Measurements from ENCODE around the gene MMAB. TPM values are rescaled to one million over a fixed set of nuclear protein-coding genes. Genes with fewer than 3 reads are reported as not detected.

Gene MMAB
- total and polyA plus RNA-seq, 2 of the 13 experiments (the other 11 are each of a cell fraction or from before 2014, with no cell fraction given), result 26.1 to 77.3 TPM

- TF ChIP-seq ARHGAP35 (CRISPR knock-in tag; IDR thresholded peaks at IDR 0.05; ENCODE audit: borderline replicate concordance), result no peak
- 0 out of 2 replicates have a peak, but pooled peaks have one; percentile 47 for TF ChIP-seq MTA1 (CRISPR knock-in tag; IDR thresholded peaks at IDR 0.05; ENCODE audit: borderline replicate concordance)
- TF ChIP-seq PLSCR1 (CRISPR knock-in tag; IDR thresholded peaks at IDR 0.05; ENCODE audit: borderline replicate concordance), result no peak
- TF ChIP-seq PREB (CRISPR knock-in tag; IDR thresholded peaks at IDR 0.05), result no peak
- TF ChIP-seq NR0B2 (CRISPR knock-in tag; IDR thresholded peaks at IDR 0.05), result no peak
- TF ChIP-seq ZUFSP (CRISPR knock-in tag; IDR thresholded peaks at IDR 0.05; ENCODE audit: borderline replicate concordance), result no peak
- TF ChIP-seq RARG (CRISPR knock-in tag; IDR thresholded peaks at IDR 0.05; ENCODE audit: low read depth), result no peak
- TF ChIP-seq ZNF816 (CRISPR knock-in tag; IDR thresholded peaks at IDR 0.05; ENCODE audit: borderline replicate concordance), result no peak
- TF ChIP-seq ZNF280D (CRISPR knock-in tag; IDR thresholded peaks at IDR 0.05), result no peak
- TF ChIP-seq TFE3 (CRISPR knock-in tag; IDR thresholded peaks at IDR 0.05), result no peak
- no peak for TF ChIP-seq SP4 (CRISPR knock-in tag; IDR thresholded peaks at IDR 0.05)
- peak; percentile 18; the same call in 1 of the 2 replicates for TF ChIP-seq SALL1 (CRISPR knock-in tag; IDR thresholded peaks at IDR 0.05)
- TF ChIP-seq SMAD1 (CRISPR knock-in tag; IDR thresholded peaks at IDR 0.05; ENCODE audit: borderline replicate concordance, low read depth), result 0 out of 2 replicates have a peak, but pooled peaks have one; percentile 45
- TF ChIP-seq MEIS1 (CRISPR knock-in tag; IDR thresholded peaks at IDR 0.05; ENCODE audit: borderline replicate concordance), result no peak
- 0 out of 2 replicates have a peak, but pooled peaks have one; percentile 27 for TF ChIP-seq ZSCAN25 (CRISPR knock-in tag; IDR thresholded peaks at IDR 0.05)
- no peak for TF ChIP-seq HCFC1 (IDR thresholded peaks at IDR 0.05; ENCODE audit: low read depth, low read length)
- no peak for TF ChIP-seq SP1 (IDR thresholded peaks at IDR 0.05)
- peak; percentile 36; the same call in 1 of the 2 replicates for TF ChIP-seq SP1 (CRISPR knock-in tag; IDR thresholded peaks at IDR 0.05)
- no peak for TF ChIP-seq ZNF33A (CRISPR knock-in tag; IDR thresholded peaks at IDR 0.05; ENCODE audit: borderline replicate concordance)
Observed at GRCh38 chr12:109588461-109589239, 15.3 kb upstream of the MMAB start (continued).

Measured in HepG2 (cell line).